ENCODE results near the gene ZBTB20. TPM values are rescaled to one million over a fixed set of nuclear protein-coding genes. Genes with fewer than 3 reads are reported as not detected.
A peak's percentile ranks its signal among the peaks of the same experiment; 100 is the strongest.
"Not testable (repeated sequence)": the region's sequence is repeated elsewhere in the genome, so short reads cannot be mapped to it uniquely, and the experiment has no call there.

Gene ZBTB20
- total and polyA plus RNA-seq, 2 donors from 2014 or later = 0.99 to 142 TPM

DNA sequence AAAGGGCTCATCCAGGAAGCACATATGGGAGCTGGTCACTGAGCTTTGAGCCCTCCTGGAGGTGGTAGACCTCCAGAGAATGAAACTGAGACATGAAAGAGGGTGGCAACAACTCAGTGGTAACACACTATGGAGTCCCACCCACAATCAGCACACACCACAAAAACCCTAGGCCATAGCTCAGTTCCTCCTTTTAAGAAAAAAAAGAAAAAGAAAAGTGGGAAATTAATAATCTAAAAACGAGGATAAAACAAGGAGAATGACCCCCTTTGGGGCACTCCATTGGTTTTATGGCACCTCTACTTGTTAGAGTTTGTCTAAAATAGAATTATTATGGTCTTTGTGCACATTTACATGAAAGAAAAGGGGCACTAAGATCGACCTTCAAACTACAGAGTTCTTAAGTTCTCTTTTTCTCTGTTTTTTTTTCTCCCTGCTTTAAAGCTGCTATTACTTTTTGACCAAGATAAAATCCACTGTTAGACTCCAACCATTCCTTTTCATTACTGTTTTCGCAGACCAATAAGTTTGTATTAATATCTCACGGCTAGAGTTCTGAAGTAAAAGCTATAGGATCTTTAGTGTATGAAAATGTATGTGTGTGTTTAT is 40.2 kb upstream of the ZBTB20 start:
- Histone ChIP-seq H3K4me3 (ENCODE audit: low read length in 3 of 3) (no peak overlapping the region), H3K9ac (ENCODE audit: low read length in 3 of 3) (no peak overlapping the region), H3K27me3 (ENCODE audit: control insufficient read depth, insufficient read depth, low read length) (no peaks in the 10 kb centered on the region), H3K4me1 (ENCODE audit: control insufficient read depth in 2 of 3, insufficient read depth in 2 of 3, low read depth in 1 of 3, low read length in 3 of 3) (no peaks in the 10 kb centered on the region), H3K36me3 (ENCODE audit: control insufficient read depth in 2 of 3, insufficient read depth in 3 of 3, low read length in 3 of 3) (no peaks in the 10 kb centered on the region), H3K9me3 (ENCODE audit: control insufficient read depth in 2 of 3, insufficient read depth in 1 of 3, low read length in 3 of 3) (peaks cover 0 to 8% (median 0%) of the 10 kb centered on the region in 3 donors), H3K27ac (ENCODE audit: low read depth in 2 of 2, low read length in 2 of 2) (no peak overlapping the region)
- intact Hi-C loops (cut with DNase I) = no loop called here
- no peak for DNase-seq
- no peak for FAIRE-seq
- TF ChIP-seq, protein P1, sequence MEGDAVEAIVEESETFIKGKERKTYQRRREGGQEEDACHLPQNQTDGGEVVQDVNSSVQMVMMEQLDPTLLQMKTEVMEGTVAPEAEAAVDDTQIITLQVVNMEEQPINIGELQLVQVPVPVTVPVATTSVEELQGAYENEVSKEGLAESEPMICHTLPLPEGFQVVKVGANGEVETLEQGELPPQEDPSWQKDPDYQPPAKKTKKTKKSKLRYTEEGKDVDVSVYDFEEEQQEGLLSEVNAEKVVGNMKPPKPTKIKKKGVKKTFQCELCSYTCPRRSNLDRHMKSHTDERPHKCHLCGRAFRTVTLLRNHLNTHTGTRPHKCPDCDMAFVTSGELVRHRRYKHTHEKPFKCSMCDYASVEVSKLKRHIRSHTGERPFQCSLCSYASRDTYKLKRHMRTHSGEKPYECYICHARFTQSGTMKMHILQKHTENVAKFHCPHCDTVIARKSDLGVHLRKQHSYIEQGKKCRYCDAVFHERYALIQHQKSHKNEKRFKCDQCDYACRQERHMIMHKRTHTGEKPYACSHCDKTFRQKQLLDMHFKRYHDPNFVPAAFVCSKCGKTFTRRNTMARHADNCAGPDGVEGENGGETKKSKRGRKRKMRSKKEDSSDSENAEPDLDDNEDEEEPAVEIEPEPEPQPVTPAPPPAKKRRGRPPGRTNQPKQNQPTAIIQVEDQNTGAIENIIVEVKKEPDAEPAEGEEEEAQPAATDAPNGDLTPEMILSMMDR (IDR thresholded peaks at IDR 0.05; ENCODE audit: borderline replicate concordance, extremely low read depth, insufficient read depth) = no peak

DNA sequence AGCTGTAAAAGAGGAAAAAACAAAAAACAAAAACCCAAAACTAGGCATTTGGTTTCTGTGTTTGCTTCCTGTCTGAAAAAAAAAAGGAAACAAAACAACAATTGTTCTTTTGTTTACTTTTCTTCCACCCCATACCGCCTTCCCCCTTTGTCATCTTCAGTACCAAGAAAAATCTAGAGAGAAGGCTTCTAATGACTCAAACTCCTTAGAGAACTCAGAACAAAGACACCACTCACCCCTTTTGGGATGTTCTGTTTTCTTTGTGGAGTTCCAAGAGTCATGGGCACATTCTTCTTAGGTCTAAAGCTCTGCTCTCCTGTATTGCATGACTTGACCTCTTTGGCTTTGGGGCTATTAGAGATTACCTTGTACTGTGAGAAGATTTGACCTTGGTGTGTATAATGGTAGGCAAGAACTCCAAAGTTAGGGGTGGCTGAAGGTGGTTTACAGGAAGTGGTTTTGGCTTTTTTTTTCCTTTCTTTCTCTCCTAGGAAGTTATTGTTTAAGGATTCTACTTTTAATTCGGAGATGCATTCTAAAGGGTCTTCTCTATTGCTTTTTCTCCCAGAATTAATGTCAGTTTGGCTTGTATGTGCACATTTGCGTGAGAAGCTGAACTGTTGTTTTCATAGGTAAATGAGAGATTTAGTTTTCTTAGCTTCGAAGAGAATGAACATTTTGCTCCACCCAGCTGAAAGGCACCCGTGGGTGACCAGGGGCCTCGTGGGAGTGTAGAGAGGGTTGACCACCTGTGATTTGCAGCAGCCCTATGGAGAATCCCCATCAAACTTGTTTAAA is 39.5 kb upstream of the ZBTB20 start:
- Histone ChIP-seq H3K27me3 (ENCODE audit: control insufficient read depth, insufficient read depth, low read length) (no peaks in the 10 kb centered on the region), H3K4me3 (ENCODE audit: low read length in 3 of 3) (no peak overlapping the region), H3K9ac (ENCODE audit: low read length in 3 of 3) (no peak overlapping the region), H3K4me1 (ENCODE audit: control insufficient read depth in 2 of 3, insufficient read depth in 2 of 3, low read depth in 1 of 3, low read length in 3 of 3) (no peaks in the 10 kb centered on the region), H3K36me3 (ENCODE audit: control insufficient read depth in 2 of 3, insufficient read depth in 3 of 3, low read length in 3 of 3) (no peaks in the 10 kb centered on the region), H3K9me3 (ENCODE audit: control insufficient read depth in 2 of 3, insufficient read depth in 1 of 3, low read length in 3 of 3) (peaks cover 0 to 8% (median 0%) of the 10 kb centered on the region in 3 donors), H3K27ac (ENCODE audit: low read depth in 2 of 2, low read length in 2 of 2) (no peak overlapping the region)
- no peak for DNase-seq
- no peak for FAIRE-seq
- intact Hi-C loops (cut with DNase I) = no loop called here
- TF ChIP-seq, protein P1 (IDR thresholded peaks at IDR 0.05; ENCODE audit: borderline replicate concordance, extremely low read depth, insufficient read depth) = no peak

GRCh38 chr3:115184859-115185572 is 37.9 kb upstream of the ZBTB20 start:
- H3K9me3 ChIP-seq (ENCODE audit: control insufficient read depth in 2 of 3, insufficient read depth in 1 of 3, low read length in 3 of 3); H3K27ac ChIP-seq (ENCODE audit: low read depth in 2 of 2, low read length in 2 of 2); FAIRE-seq; H3K4me1 ChIP-seq (ENCODE audit: control insufficient read depth in 2 of 3, insufficient read depth in 2 of 3, low read depth in 1 of 3, low read length in 3 of 3); H3K36me3 ChIP-seq (ENCODE audit: control insufficient read depth in 2 of 3, insufficient read depth in 3 of 3, low read length in 3 of 3); H3K4me3 ChIP-seq (ENCODE audit: low read length in 3 of 3); H3K9ac ChIP-seq (ENCODE audit: low read length in 3 of 3); intact Hi-C loops (cut with DNase I); H3K27me3 ChIP-seq (ENCODE audit: control insufficient read depth, insufficient read depth, low read length): not testable (repeated sequence)
- DNase-seq = peak in 1 of 5 donors; percentile 59

DNA sequence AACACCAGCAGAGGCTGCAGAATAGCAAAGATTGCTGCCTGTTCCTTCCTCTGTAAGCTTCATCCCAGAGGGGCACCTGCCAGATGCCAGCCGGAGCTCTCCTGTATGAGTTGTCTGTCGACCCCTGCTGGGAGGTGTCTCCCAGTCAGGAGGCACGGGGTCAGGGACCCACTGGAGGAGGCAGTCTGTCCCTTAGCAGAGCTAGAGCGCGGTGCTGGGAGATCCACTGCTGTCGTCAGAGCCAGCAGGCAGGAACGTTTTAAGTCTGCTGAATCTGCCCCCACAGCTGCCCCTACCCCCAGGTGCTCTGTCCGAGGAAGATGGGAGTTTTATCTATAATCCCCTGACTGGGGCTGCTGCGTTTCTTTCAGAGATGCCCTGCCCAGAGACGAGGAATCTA is 31.8 kb upstream of the ZBTB20 start:
- H3K4me1 ChIP-seq (ENCODE audit: control insufficient read depth in 2 of 3, insufficient read depth in 2 of 3, low read depth in 1 of 3, low read length in 3 of 3); H3K9me3 ChIP-seq (ENCODE audit: control insufficient read depth in 2 of 3, insufficient read depth in 1 of 3, low read length in 3 of 3); H3K9ac ChIP-seq (ENCODE audit: low read length in 3 of 3); H3K4me3 ChIP-seq (ENCODE audit: low read length in 3 of 3); H3K36me3 ChIP-seq (ENCODE audit: control insufficient read depth in 2 of 3, insufficient read depth in 3 of 3, low read length in 3 of 3); H3K27ac ChIP-seq (ENCODE audit: low read depth in 2 of 2, low read length in 2 of 2); H3K27me3 ChIP-seq (ENCODE audit: control insufficient read depth, insufficient read depth, low read length); FAIRE-seq; intact Hi-C loops (cut with DNase I): not testable (repeated sequence)
- peak in 1 of 5 donors; percentile 65 for DNase-seq

All from kidney (tissue), 14 donors.